GM19238 (cell line): ENCODE data around the gene TACSTD2.
"Not testable (repeated sequence)": the region's sequence is repeated elsewhere in the genome, so short reads cannot be mapped to it uniquely, and the experiment has no call there.

Experiments
- DNase-seq: peaks from one replicate; pipeline ENCODE4 v3.0.0; 2011; ENCODE audit warnings: low spot score; ENCODE audit not compliant: insufficient read length

Gene TACSTD2

GRCh38 chr1:58568271-58568860 is 8.7 kb downstream of the TACSTD2 start:
- DNase-seq = no peak

DNA sequence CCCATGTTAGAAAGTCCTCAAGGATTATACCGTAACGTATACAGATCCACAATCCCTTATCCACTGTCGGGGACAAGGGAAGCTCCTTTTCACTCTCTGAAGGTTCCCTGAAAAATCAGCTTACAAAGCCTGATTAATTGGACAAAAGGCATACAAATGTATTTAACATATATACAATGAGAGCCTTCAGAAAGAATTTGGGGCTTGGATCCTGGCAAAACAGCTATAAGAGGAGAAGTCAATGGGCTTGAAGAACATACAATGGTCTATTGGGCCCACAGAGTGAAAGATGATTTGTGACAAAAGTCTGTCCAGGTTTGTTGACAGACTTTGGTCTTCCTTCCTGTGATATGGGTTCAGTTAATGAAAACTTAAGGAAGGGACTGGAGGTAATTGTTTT is 10.7 kb downstream of the TACSTD2 start:
- no peak for DNase-seq

GRCh38 chr1:58563715-58564114 is 13.3 kb downstream of the TACSTD2 start:
- DNase-seq = not testable (repeated sequence)

- no peak for DNase-seq
These were observed 15.4 kb downstream of the TACSTD2 start for GRCh38 chr1:58561633-58562032.

- DNase-seq = no peak
These were observed 21.7 kb downstream of the TACSTD2 start for GRCh38 chr1:58555393-58555792.

DNA sequence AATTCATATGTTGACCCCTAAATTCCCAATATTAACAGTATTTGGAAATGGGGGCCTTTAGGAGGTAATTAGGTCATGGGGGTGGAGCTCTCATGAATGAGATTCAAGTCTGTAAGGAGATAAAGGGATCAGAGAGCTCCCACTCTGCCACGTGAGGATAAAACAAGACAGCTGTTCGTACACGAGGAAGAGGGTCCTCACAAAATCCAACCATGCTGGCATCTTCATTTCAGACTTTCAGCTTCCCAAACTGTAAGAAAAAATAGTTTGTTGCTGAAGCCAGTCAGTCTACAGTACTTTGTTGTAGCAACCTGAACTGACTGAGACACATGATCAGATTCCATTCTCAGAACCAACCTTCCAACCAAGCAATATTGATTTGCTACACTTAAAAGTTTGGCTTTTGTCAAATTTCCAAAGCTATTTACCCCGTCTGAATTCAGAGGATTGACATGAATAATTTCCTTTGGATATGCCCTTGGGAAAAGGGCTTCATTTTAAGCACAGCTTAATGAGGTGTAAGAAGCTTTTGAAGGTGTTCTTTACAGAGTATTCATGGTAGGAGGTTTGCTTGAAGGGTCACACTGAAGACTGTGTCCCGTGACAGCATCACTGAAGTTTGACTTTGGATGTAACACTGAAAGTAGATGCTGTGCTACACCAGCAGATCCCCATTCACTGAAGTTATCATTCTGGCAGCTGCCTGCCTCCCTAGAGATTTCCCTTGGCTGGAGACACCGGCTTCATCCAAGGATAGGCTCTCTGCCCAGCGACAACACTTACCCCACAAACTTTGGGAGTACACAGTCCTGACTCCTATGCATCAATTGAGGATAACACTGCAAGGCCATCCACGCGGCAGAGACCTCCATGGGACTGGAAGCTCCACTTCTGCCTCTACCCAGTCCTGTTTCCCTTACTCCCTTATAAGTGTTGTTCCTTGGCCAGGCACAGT is 25.6 kb downstream of the TACSTD2 start:
- no peak for DNase-seq

GRCh38 chr1:58549291-58549690 is 27.8 kb downstream of the TACSTD2 start:
- not testable (repeated sequence) for DNase-seq

- no peak for DNase-seq
These were observed 28.7 kb downstream of the TACSTD2 start for GRCh38 chr1:58548371-58548770.

- DNase-seq = peak; percentile 92
These were observed 30.3 kb downstream of the TACSTD2 start, which contains the start of gene OMA1 for GRCh38 chr1:58546520-58547308. OMA1 (minus strand) TSS chr1:58546726; CDS start chr1:58539294, 7,432 bp downstream.

DNA sequence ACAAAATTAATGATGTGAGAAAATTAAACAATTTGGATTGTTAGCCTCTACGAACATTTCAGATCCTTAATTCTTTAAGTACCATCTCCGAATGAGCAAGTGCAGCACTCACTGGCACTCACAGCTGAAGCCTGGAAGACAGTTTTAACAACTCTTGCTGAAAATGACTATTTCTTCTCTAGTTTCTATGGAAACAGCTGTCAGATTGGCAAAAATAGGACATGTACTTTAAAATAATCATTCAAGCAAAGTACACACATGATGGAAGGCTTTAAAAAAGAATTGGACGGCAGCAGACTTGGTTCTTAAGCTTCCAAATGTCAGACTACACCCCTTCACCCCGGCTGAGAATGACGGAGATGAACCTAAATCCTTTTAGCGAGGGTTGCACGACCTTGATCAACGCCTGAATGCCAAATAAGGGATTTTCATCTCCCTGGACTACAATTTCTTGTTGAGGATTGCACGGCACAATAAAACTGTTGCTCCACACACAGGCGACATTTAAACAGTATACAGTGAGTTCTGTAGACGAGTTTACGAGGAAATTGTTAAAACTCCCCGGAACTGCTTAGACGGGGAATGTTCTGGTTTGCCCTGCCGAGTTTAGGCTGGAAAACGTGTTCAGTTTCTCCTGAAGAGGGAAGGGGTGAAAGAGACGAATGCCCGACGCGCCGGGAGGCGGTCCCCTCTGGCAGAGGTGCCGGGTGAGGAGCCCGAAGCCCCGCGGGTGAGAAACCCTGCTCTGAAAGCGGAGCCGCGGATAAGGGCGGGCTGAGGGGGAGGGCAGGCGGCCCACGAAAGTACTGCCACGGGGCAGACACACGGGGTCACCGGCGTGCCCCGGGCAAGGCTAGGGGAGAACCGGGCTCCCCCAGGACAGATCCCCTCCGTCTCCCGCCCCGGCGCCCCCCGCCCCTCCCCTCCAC is 31.2 kb downstream of the TACSTD2 start:
- DNase-seq = peak; percentile 23

DNA sequence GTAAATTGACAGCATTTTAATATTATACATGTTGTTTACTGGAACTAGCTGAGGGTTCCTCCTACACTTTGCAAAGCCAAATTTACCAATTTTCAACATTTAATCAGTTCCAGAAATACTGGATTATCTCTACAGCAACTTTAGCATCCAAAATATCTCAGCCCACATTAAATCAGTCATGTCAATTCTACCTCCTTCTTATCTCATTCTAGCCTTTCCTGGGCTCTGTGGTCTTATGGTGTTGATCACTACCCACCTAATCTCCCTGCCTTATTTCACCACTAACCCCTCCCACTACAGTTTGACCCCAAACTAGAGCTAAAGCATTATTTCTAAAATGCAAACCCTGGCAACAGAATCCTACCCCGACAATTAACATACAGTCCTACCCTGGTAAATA is 33.8 kb downstream of the TACSTD2 start:
- no peak for DNase-seq

DNA sequence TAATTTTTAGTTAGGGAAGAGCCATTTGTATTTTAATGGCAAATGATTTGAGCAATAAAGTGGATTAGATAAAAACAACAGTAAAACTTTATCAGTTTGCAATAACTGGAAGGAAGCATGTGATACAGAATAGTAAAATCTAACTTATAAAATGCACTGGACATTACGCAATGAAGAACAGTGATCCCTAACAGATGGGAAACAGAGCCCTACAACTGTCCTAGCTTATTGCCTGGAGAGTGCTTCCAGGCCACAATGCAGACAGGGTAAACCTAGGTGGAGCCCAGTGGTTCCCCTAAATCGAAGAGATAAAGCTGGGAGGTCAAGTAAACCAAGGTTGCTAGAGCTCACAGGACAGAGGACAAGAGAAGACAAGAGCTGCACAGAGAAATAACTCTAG is 37.5 kb downstream of the TACSTD2 start:
- no peak for DNase-seq

- no peak for DNase-seq
These were observed 38.2 kb downstream of the TACSTD2 start for GRCh38 chr1:58538821-58539220.

DNA sequence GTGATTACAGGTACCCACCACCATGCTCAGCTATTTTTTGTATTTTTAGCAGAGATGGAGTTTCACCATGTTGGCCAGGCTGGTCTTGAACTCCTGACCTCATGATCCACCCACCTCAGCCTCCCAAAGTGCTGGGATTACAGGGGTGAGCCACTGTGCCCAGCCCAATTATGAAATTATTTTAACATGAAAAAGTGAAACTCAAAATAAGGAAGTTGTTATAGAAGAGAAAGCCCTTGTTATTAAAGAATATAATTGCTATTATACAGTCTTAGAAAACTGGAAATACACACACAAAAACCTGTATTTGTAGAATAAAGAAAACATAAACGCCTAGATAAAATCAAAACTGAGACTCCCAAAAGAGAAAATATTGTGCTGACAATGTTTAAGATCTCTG is 45.2 kb downstream of the TACSTD2 start:
- not testable (repeated sequence) for DNase-seq

DNA sequence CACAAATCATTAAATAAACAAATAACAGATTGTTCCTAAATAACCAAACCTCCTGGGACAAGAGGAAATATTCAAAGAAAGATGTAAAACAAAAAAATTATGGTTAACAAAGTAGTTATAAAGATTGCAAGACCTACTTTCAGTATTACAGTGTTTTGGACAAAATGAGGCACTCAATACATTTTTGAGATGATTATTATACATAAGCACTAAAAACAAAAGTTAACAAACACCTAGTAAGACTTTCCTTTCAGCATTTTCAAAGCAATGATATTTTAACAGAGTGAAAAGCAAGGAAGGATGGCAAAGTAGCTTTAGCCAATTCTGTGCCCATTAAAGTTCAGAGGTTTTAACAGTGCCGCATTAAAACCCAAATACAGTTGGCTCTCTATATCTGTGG is 47.8 kb downstream of the TACSTD2 start:
- no peak for DNase-seq

DNA sequence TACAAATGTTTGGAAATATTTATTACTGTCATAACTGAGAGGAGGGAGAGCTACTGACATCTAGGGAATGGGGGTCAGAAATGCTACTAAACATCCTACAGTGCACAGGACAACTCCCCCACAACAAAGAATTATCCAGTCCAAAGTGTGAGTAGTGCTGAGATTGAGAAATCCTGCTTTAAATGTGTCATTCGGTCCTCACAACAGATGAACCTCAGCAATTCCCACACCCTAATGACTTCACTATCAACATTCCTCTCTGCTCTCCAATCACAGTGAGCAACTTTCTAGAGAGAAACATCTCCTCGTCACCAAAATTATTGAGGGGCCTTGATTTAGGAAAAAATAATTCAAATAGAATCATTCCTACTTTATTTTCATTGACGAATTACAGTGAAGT is 48.5 kb downstream of the TACSTD2 start:
- DNase-seq = no peak
